ENCODE data around the gene FRMD4A. TPM values are rescaled to one million over a fixed set of nuclear protein-coding genes. Genes with fewer than 3 reads are reported as not detected.

FRMD4A gene
- total and polyA plus RNA-seq, 2 experiments from 2014 or later = 5.4 to 10.3 TPM

DNA sequence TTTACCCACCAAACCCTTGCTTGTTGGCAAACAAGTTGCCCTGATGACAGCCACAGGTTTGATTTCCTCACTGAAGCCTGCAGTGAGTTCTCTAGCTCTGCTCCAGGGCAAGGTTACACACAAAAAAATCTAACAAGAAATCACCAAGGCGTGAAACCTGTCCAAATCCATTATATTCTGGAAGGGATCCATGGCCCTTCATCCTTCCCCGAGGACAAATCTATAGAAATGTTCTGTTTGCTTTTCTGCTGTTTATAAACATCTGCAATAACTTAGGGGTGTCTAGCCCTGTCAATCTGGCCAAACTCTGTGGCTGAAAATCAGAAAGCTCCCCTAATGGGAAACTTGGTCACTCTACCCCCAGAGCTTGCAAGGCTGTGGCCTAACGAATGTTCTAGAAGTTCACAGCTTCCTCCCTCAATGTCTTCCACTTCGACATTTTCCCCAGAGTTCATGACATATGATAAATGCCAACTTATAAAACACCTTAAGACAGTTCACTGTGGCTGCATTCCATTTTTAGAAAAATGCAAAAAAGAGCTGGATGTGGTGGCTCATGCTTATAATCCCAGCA, 579.4 kb downstream of the FRMD4A start:
- H3K36me3 ChIP-seq (replicated peaks; ENCODE audit: insufficient read depth, low read depth) = no peaks in the 10 kb centered on the region
- no peaks in the 10 kb centered on the region for H3K9me2 ChIP-seq (replicated peaks; ENCODE audit: insufficient read depth)
- no peaks in the 10 kb centered on the region for H3K27me3 ChIP-seq
- H3K4me1 ChIP-seq (ENCODE audit: insufficient read depth) = peaks cover 3% of the 10 kb centered on the region
- H2AFZ ChIP-seq = no peak overlapping the region
- no peaks in the 10 kb centered on the region for H3K9me3 ChIP-seq (ENCODE audit: low read depth)
- H3K27ac ChIP-seq = no peak overlapping the region
- no peaks in the 10 kb centered on the region for H3K79me2 ChIP-seq
- no peaks in the 10 kb centered on the region for H4K20me1 ChIP-seq (ENCODE audit: insufficient read depth, poor library complexity, severe bottlenecking)
- H3K4me2 ChIP-seq = no peak overlapping the region
- TF ChIP-seq, protein P1, sequence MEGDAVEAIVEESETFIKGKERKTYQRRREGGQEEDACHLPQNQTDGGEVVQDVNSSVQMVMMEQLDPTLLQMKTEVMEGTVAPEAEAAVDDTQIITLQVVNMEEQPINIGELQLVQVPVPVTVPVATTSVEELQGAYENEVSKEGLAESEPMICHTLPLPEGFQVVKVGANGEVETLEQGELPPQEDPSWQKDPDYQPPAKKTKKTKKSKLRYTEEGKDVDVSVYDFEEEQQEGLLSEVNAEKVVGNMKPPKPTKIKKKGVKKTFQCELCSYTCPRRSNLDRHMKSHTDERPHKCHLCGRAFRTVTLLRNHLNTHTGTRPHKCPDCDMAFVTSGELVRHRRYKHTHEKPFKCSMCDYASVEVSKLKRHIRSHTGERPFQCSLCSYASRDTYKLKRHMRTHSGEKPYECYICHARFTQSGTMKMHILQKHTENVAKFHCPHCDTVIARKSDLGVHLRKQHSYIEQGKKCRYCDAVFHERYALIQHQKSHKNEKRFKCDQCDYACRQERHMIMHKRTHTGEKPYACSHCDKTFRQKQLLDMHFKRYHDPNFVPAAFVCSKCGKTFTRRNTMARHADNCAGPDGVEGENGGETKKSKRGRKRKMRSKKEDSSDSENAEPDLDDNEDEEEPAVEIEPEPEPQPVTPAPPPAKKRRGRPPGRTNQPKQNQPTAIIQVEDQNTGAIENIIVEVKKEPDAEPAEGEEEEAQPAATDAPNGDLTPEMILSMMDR (IDR thresholded peaks at IDR 0.05; ENCODE audit: poor library complexity) = no peak
- TF ChIP-seq EZH2phosphoT487 (IDR thresholded peaks at IDR 0.05; ENCODE audit: low read depth, severe bottlenecking, unreplicated experiment) (no peak), EZH2 (IDR thresholded peaks at IDR 0.05; ENCODE audit: borderline replicate concordance) (no peak)
- 89% methylated on average over 4 of the region's 4 CpGs for WGBS (ENCODE audit: low lambda C conversion rate, missing lambda C conversion rate)
- H3K4me3 ChIP-seq = no peak overlapping the region
- no peak for DNase-seq (ENCODE audit: low spot score)

- Histone ChIP-seq H3K4me1 (ENCODE audit: insufficient read depth) (peaks cover 3% of the 10 kb centered on the region), H3K9me3 (ENCODE audit: low read depth) (no peaks in the 10 kb centered on the region), H3K4me3 (no peak overlapping the region), H2AFZ (no peak overlapping the region), H3K27ac (no peak overlapping the region), H3K4me2 (no peak overlapping the region), H3K36me3 (replicated peaks; ENCODE audit: insufficient read depth, low read depth) (no peaks in the 10 kb centered on the region), H3K79me2 (no peaks in the 10 kb centered on the region), H3K27me3 (no peaks in the 10 kb centered on the region), H4K20me1 (ENCODE audit: insufficient read depth, poor library complexity, severe bottlenecking) (no peaks in the 10 kb centered on the region), H3K9me2 (replicated peaks; ENCODE audit: insufficient read depth) (no peaks in the 10 kb centered on the region)
- TF ChIP-seq EZH2 (IDR thresholded peaks at IDR 0.05; ENCODE audit: borderline replicate concordance) = no peak
- no peak for TF ChIP-seq EZH2phosphoT487 (IDR thresholded peaks at IDR 0.05; ENCODE audit: low read depth, severe bottlenecking, unreplicated experiment)
- TF ChIP-seq, protein P1 (IDR thresholded peaks at IDR 0.05; ENCODE audit: poor library complexity) = no peak
- no peak for DNase-seq (ENCODE audit: low spot score)
- 85% methylated on average over 11 of the region's 11 CpGs for WGBS (ENCODE audit: low lambda C conversion rate, missing lambda C conversion rate)
Measured at GRCh38 chr10:13750299-13751190, 580.2 kb downstream of the FRMD4A start.

DNA sequence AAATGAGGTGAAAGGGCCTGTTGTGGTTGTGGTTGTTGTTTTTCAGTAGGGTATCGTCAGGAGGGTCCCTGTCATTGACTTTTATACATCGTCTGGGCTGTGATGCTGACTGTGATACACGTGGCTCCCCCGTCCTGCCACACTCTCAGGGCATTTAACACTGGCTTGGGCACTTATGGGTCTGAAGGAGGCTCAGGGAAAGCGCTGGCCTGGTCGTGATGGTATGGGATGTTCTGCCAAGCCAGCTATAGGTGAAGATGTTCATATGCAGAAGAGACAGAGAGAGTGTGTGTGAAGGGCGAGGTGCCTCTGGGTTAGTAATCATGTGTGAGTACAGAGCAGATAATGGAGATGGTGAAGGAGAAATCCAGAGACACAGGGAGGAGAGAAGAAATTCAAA, 585.5 kb downstream of the FRMD4A start:
- no peaks in the 10 kb centered on the region for H3K79me2 ChIP-seq
- no peaks in the 10 kb centered on the region for H4K20me1 ChIP-seq (ENCODE audit: insufficient read depth, poor library complexity, severe bottlenecking)
- no peaks in the 10 kb centered on the region for H3K4me1 ChIP-seq (ENCODE audit: insufficient read depth)
- H3K9me2 ChIP-seq (replicated peaks; ENCODE audit: insufficient read depth) = no peaks in the 10 kb centered on the region
- WGBS (ENCODE audit: low lambda C conversion rate, missing lambda C conversion rate) = 93% methylated on average over 7 of the region's 7 CpGs
- no peaks in the 10 kb centered on the region for H3K36me3 ChIP-seq (replicated peaks; ENCODE audit: insufficient read depth, low read depth)
- H3K27me3 ChIP-seq = no peaks in the 10 kb centered on the region
- no peak overlapping the region for H3K27ac ChIP-seq
- no peaks in the 10 kb centered on the region for H3K9me3 ChIP-seq (ENCODE audit: low read depth)
- no peak overlapping the region for H2AFZ ChIP-seq
- no peak overlapping the region for H3K4me3 ChIP-seq
- DNase-seq (ENCODE audit: low spot score) = no peak
- TF ChIP-seq EZH2phosphoT487 (IDR thresholded peaks at IDR 0.05; ENCODE audit: low read depth, severe bottlenecking, unreplicated experiment) (no peak), EZH2 (IDR thresholded peaks at IDR 0.05; ENCODE audit: borderline replicate concordance) (no peak)
- TF ChIP-seq, protein P1 (IDR thresholded peaks at IDR 0.05; ENCODE audit: poor library complexity) = no peak
- H3K4me2 ChIP-seq = no peak overlapping the region

All from hepatocyte (in vitro differentiated cells).